SK-N-SH treated with all-trans-retinoic acid at 6 μM for 48 hours (cell line): Measurements from ENCODE around the gene ARPC3.

ENCODE experiments used
- BACH2 ChIP-seq: fragments of 250-450 bp; sonication (Bioruptor Pico); IDR thresholded peaks from 2 replicates; pipeline ENCODE4 v1.9.0; 2021; ENCODE audit warnings: mild to moderate bottlenecking, borderline replicate concordance
- SNAI2 ChIP-seq: fragments of 250-450 bp; sonication (Bioruptor Pico); IDR thresholded peaks from 2 replicates; pipeline ENCODE4 v1.5.0; 2020; ENCODE audit warnings: mild to moderate bottlenecking, moderate library complexity
- TOX ChIP-seq: fragments of 250-450 bp; sonication (Bioruptor Pico); IDR thresholded peaks from 2 replicates; pipeline ENCODE4 v1.8.0; 2021; ENCODE audit warnings: mild to moderate bottlenecking, moderate library complexity, borderline replicate concordance
- TSHZ2 ChIP-seq: fragments of 250-450 bp; sonication (Bioruptor Pico); IDR thresholded peaks from 2 replicates; pipeline ENCODE4 v1.5.0; 2020; ENCODE audit warnings: mild to moderate bottlenecking, moderate library complexity
- ZFP3 ChIP-seq: fragments of 250-450 bp; sonication (Bioruptor Pico); IDR thresholded peaks from 2 replicates; pipeline ENCODE4 v1.5.0; 2020; ENCODE audit warnings: mild to moderate bottlenecking, moderate library complexity
- TF ChIP-seq, protein P1 (sequence below): fragments of 250-450 bp; sonication (Bioruptor Pico); IDR thresholded peaks from 2 replicates; pipeline ENCODE4 v1.5.1; 2021; ENCODE audit warnings: mild to moderate bottlenecking, moderate library complexity

GRCh38 chr12:110449799-110450497 lies at the start of gene ARPC3:
- TF ChIP-seq SNAI2 (CRISPR knock-in tag) (no peak), TOX (CRISPR knock-in tag) (no peak), BACH2 (CRISPR knock-in tag) (no peak), TSHZ2 (CRISPR knock-in tag) (no peak), ZFP3 (CRISPR knock-in tag) (no peak)
- TF ChIP-seq, protein P1, sequence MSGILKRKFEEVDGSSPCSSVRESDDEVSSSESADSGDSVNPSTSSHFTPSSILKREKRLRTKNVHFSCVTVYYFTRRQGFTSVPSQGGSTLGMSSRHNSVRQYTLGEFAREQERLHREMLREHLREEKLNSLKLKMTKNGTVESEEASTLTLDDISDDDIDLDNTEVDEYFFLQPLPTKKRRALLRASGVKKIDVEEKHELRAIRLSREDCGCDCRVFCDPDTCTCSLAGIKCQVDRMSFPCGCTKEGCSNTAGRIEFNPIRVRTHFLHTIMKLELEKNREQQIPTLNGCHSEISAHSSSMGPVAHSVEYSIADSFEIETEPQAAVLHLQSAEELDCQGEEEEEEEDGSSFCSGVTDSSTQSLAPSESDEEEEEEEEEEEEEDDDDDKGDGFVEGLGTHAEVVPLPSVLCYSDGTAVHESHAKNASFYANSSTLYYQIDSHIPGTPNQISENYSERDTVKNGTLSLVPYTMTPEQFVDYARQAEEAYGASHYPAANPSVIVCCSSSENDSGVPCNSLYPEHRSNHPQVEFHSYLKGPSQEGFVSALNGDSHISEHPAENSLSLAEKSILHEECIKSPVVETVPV (CRISPR knock-in tag) = no peak
